ENCODE data around the gene DNAJB5. TPM values are rescaled to one million over a fixed set of nuclear protein-coding genes. Genes with fewer than 3 reads are reported as not detected.
A peak's percentile ranks its signal among the peaks of the same experiment; 100 is the strongest.

The DNAJB5 gene
- total and polyA plus RNA-seq, 11 donors, result 33.6 to 166 (median 88.5) TPM

GRCh38 chr9:34996181-34996904 is 6.8 kb downstream of the DNAJB5 start:
- 95 to 96% (median 95%) methylated on average over 17 to 26 of the region's 26 CpGs for WGBS, 4 donors
- Histone ChIP-seq H3K4me3 (no peak overlapping the region), H3K27me3 (no peaks in the 10 kb centered on the region), H3K27ac (peak overlapping the region in 8 of 12 donors; percentile 13 to 99 (median 96)), H3K36me3 (peaks cover 0 to 32% (median 20%) of the 10 kb centered on the region in 9 donors), H3K9me3 (no peaks in the 10 kb centered on the region), H3K4me1 (peaks cover 8 to 71% (median 49%) of the 10 kb centered on the region in 12 donors)
- DNase-seq (no peak), ATAC-seq (no peak)
- no peak for TF ChIP-seq CTCF (IDR thresholded peaks at IDR 0.05)
- TF ChIP-seq POLR2A (IDR thresholded peaks at IDR 0.05), result no peak
- intact Hi-C loops (cut with DNase I), result no loop called here

- ATAC-seq (no peak), DNase-seq (no peak)
- WGBS, 4 donors, result 66 to 77% (median 75%) methylated on average over 10 of the region's 10 CpGs
- Histone ChIP-seq H3K36me3 (peaks cover 0 to 32% (median 20%) of the 10 kb centered on the region in 9 donors), H3K4me1 (peaks cover 8 to 66% (median 45%) of the 10 kb centered on the region in 12 donors), H3K9me3 (no peaks in the 10 kb centered on the region), H3K27me3 (no peaks in the 10 kb centered on the region), H3K4me3 (no peak overlapping the region), H3K27ac (peak overlapping the region in 3 of 12 donors; percentile 31 to 56 (median 33))
- intact Hi-C loops (cut with DNase I), result no loop called here
- TF ChIP-seq CTCF (IDR thresholded peaks at IDR 0.05) (no peak), POLR2A (IDR thresholded peaks at IDR 0.05) (no peak)
Observed at GRCh38 chr9:34996905-34997279, 7.3 kb downstream of the DNAJB5 start.

- Histone ChIP-seq H3K27ac (peak overlapping the region in 4 of 12 donors; percentile 31 to 56 (median 44)), H3K27me3 (no peaks in the 10 kb centered on the region), H3K9me3 (no peaks in the 10 kb centered on the region), H3K36me3 (peaks cover 0 to 32% (median 20%) of the 10 kb centered on the region in 9 donors), H3K4me3 (no peak overlapping the region), H3K4me1 (peaks cover 8 to 61% (median 41%) of the 10 kb centered on the region in 12 donors)
- ATAC-seq (no peak), DNase-seq (no peak)
- intact Hi-C loops (cut with DNase I), result no loop called here
- TF ChIP-seq POLR2A (IDR thresholded peaks at IDR 0.05), result no peak
- no peak for TF ChIP-seq CTCF (IDR thresholded peaks at IDR 0.05)
Observed at GRCh38 chr9:34997379-34997781, 7.8 kb downstream of the DNAJB5 start.

- ATAC-seq, result no peak
- TF ChIP-seq CTCF (IDR thresholded peaks at IDR 0.05), result no peak
- TF ChIP-seq POLR2A (IDR thresholded peaks at IDR 0.05), result no peak
- H3K4me3 ChIP-seq, result no peak overlapping the region
- WGBS, 4 donors, result 75 to 85% (median 82%) methylated on average over 3 of the region's 3 CpGs
- no peak for DNase-seq
- intact Hi-C loops (cut with DNase I), result no loop called here
- peak overlapping the region in 4 of 12 donors; percentile 31 to 56 (median 44) for H3K27ac ChIP-seq
- H3K27me3 ChIP-seq, result no peaks in the 10 kb centered on the region
- peaks cover 0 to 32% (median 20%) of the 10 kb centered on the region in 9 donors for H3K36me3 ChIP-seq
- H3K4me1 ChIP-seq, result peaks cover 3 to 52% (median 32%) of the 10 kb centered on the region in 12 donors
- H3K9me3 ChIP-seq, result no peaks in the 10 kb centered on the region
Observed at GRCh38 chr9:34998266-34998665, 8.7 kb downstream of the DNAJB5 start.

Data from heart left ventricle (tissue), 16 donors.